Suprapubic skin (tissue), 4 donors: ENCODE measurements around the gene KCNJ1.

Experiments used
- CTCF ChIP-seq, 2 donors: fragments of 200-600 bp in 1 of 2; fragments of 450-650 bp in 1 of 2; sonication (generic) in 1 of 2; IDR thresholded peaks; one replicate each; pipeline ENCODE4 v1.5.1; 2016 to 2019; ENCODE audit warnings: antibody characterized with exemption in 2 of 2, mild to moderate bottlenecking in 1 of 2, moderate library complexity in 1 of 2
- POLR2A ChIP-seq, 2 donors: fragments of 450-650 bp; IDR thresholded peaks; one replicate each; pipeline ENCODE4 v1.6.1; 2017; ENCODE audit warnings: antibody characterized with exemption in 2 of 2, mild to moderate bottlenecking in 2 of 2, moderate library complexity in 2 of 2
- POLR2AphosphoS5 ChIP-seq, 3 donors: sonication (generic); formaldehyde crosslinking; IDR thresholded peaks; one replicate each; pipeline ENCODE4 v1.6.1; 2017; ENCODE audit warnings: antibody characterized with exemption in 3 of 3

- no peak for TF ChIP-seq CTCF (IDR thresholded peaks at IDR 0.05)
- no peak for TF ChIP-seq POLR2AphosphoS5 (IDR thresholded peaks at IDR 0.05)
- TF ChIP-seq POLR2A (IDR thresholded peaks at IDR 0.05), result no peak
These were observed 17.0 kb upstream of the KCNJ1 start for GRCh38 chr11:128884054-128884453.
